Measurements from ENCODE around the gene HAPLN2.

- no peak for TF ChIP-seq POLR2A (IDR thresholded peaks at IDR 0.05; ENCODE audit: low read depth, low read length)
- no peak for TF ChIP-seq CTCF (conservative IDR thresholded peaks at IDR 0.05; ENCODE audit: low read depth, low read length)
- no peak for TF ChIP-seq FOS (IDR thresholded peaks at IDR 0.05; ENCODE audit: low read depth, low read length)
- TF ChIP-seq MAZ (IDR thresholded peaks at IDR 0.05; ENCODE audit: borderline replicate concordance, low read depth, low read length): no peak
- TF ChIP-seq RAD21 (IDR thresholded peaks at IDR 0.05; ENCODE audit: low read length): no peak
- no peak for TF ChIP-seq CEBPB (IDR thresholded peaks at IDR 0.05; ENCODE audit: low read depth, low read length)
- no peak for TF ChIP-seq MXI1 (IDR thresholded peaks at IDR 0.05; ENCODE audit: borderline replicate concordance, low read depth, low read length)
- no peak for TF ChIP-seq RFX5 (IDR thresholded peaks at IDR 0.05; ENCODE audit: low read depth, low read length)
- TF ChIP-seq ELK1 (IDR thresholded peaks at IDR 0.05; ENCODE audit: borderline replicate concordance, low read depth, low read length): no peak
- no peak for TF ChIP-seq BHLHE40 (IDR thresholded peaks at IDR 0.05; ENCODE audit: low read depth, low read length)
- TF ChIP-seq SMC3 (IDR thresholded peaks at IDR 0.05; ENCODE audit: low read depth, low read length): no peak
- no peak for TF ChIP-seq RCOR1 (IDR thresholded peaks at IDR 0.05; ENCODE audit: insufficient replicate concordance, low read length)
Measured at GRCh38 chr1:156647351-156647750, 28.1 kb downstream of the HAPLN2 start.

Measured in IMR-90 (cell line).